GM23338 (cell line): ENCODE measurements around the gene EIF4A3.

Experiments used
- CREB1 ChIP-seq: fragments of 250-450 bp; sonication (Bioruptor Pico); IDR thresholded peaks from 2 replicates; pipeline ENCODE4 v1.5.0; 2020; ENCODE audit warnings: low read depth, mild to moderate bottlenecking, moderate library complexity
- ETS1 ChIP-seq: IDR thresholded peaks from 2 replicates; pipeline ENCODE4 v1.6.1; 2016; ENCODE audit warnings: antibody characterized with exemption
- EZH2 ChIP-seq: fragments of 200-600 bp; sonication (generic); IDR thresholded peaks from one replicate; pipeline ENCODE4 v1.8.0; 2017; ENCODE audit warnings: antibody characterized with exemption, mild to moderate bottlenecking, low read depth; ENCODE audit not compliant: unreplicated experiment
- EZH2phosphoT487 ChIP-seq: fragments of 200-600 bp; sonication (generic); IDR thresholded peaks from one replicate; pipeline ENCODE4 v1.8.1; 2018; ENCODE audit warnings: antibody characterized with exemption; ENCODE audit not compliant: unreplicated experiment
- JUNB ChIP-seq: IDR thresholded peaks from one replicate; pipeline ENCODE4 v1.6.1; 2016; ENCODE audit warnings: antibody characterized with exemption; ENCODE audit not compliant: unreplicated experiment
- NANOG ChIP-seq: IDR thresholded peaks from 2 replicates; pipeline ENCODE4 v1.6.1; 2016; ENCODE audit warnings: antibody characterized with exemption, borderline replicate concordance
- POLR2AphosphoS5 ChIP-seq: IDR thresholded peaks from 2 replicates; pipeline ENCODE4 v1.6.1; 2016; ENCODE audit warnings: antibody characterized with exemption, low read depth
- STAT1 ChIP-seq: IDR thresholded peaks from one replicate; pipeline ENCODE4 v1.6.1; 2016; ENCODE audit warnings: antibody characterized with exemption; ENCODE audit not compliant: unreplicated experiment
- ZNF114 ChIP-seq: fragments of 250-450 bp; sonication (Bioruptor Pico); IDR thresholded peaks from 2 replicates; pipeline ENCODE4 v1.5.0; 2020; ENCODE audit warnings: mild to moderate bottlenecking, moderate library complexity
- ZNF331 ChIP-seq: fragments of 250-450 bp; sonication (Bioruptor Pico); IDR thresholded peaks from 2 replicates; pipeline ENCODE4 v1.5.0; 2020; ENCODE audit warnings: low read depth, mild to moderate bottlenecking, moderate library complexity
- TF ChIP-seq, protein P1 (sequence below), 2 experiments: fragments of 200-600 bp in 1 of 2; sonication (generic) in 1 of 2; conservative IDR thresholded peaks; 2 replicates each; pipeline versions ENCODE4 v1.5.1 to v1.6.1; 2016 to 2017; ENCODE audit warnings: antibody characterized with exemption in 2 of 2, low read depth in 2 of 2, mild to moderate bottlenecking in 2 of 2, moderate library complexity in 1 of 2
- TF ChIP-seq, protein P2 (sequence below): IDR thresholded peaks from one replicate; pipeline ENCODE4 v1.6.1; 2018; ENCODE audit warnings: antibody characterized with exemption; ENCODE audit not compliant: unreplicated experiment
- TF ChIP-seq, protein P3 (sequence below): fragments of 250-450 bp; sonication (Bioruptor Pico); IDR thresholded peaks from 2 replicates; pipeline ENCODE4 v1.5.0; 2020; ENCODE audit warnings: mild to moderate bottlenecking, moderate library complexity

GRCh38 chr17:80099291-80100034 lies 47.5 kb downstream of the EIF4A3 start:
- TF ChIP-seq, protein P1, sequence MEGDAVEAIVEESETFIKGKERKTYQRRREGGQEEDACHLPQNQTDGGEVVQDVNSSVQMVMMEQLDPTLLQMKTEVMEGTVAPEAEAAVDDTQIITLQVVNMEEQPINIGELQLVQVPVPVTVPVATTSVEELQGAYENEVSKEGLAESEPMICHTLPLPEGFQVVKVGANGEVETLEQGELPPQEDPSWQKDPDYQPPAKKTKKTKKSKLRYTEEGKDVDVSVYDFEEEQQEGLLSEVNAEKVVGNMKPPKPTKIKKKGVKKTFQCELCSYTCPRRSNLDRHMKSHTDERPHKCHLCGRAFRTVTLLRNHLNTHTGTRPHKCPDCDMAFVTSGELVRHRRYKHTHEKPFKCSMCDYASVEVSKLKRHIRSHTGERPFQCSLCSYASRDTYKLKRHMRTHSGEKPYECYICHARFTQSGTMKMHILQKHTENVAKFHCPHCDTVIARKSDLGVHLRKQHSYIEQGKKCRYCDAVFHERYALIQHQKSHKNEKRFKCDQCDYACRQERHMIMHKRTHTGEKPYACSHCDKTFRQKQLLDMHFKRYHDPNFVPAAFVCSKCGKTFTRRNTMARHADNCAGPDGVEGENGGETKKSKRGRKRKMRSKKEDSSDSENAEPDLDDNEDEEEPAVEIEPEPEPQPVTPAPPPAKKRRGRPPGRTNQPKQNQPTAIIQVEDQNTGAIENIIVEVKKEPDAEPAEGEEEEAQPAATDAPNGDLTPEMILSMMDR (conservative IDR thresholded peaks at IDR 0.05; ENCODE audit: low read depth in 2 of 2) = no peak
- TF ChIP-seq EZH2 = no peak
- TF ChIP-seq, protein P2, sequence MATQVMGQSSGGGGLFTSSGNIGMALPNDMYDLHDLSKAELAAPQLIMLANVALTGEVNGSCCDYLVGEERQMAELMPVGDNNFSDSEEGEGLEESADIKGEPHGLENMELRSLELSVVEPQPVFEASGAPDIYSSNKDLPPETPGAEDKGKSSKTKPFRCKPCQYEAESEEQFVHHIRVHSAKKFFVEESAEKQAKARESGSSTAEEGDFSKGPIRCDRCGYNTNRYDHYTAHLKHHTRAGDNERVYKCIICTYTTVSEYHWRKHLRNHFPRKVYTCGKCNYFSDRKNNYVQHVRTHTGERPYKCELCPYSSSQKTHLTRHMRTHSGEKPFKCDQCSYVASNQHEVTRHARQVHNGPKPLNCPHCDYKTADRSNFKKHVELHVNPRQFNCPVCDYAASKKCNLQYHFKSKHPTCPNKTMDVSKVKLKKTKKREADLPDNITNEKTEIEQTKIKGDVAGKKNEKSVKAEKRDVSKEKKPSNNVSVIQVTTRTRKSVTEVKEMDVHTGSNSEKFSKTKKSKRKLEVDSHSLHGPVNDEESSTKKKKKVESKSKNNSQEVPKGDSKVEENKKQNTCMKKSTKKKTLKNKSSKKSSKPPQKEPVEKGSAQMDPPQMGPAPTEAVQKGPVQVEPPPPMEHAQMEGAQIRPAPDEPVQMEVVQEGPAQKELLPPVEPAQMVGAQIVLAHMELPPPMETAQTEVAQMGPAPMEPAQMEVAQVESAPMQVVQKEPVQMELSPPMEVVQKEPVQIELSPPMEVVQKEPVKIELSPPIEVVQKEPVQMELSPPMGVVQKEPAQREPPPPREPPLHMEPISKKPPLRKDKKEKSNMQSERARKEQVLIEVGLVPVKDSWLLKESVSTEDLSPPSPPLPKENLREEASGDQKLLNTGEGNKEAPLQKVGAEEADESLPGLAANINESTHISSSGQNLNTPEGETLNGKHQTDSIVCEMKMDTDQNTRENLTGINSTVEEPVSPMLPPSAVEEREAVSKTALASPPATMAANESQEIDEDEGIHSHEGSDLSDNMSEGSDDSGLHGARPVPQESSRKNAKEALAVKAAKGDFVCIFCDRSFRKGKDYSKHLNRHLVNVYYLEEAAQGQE = no peak
- no peak for TF ChIP-seq POLR2AphosphoS5
- TF ChIP-seq CREB1 = no peak
- no peak for TF ChIP-seq EZH2phosphoT487
- TF ChIP-seq ZNF114 (CRISPR knock-in tag) = no peak
- TF ChIP-seq JUNB = no peak
- TF ChIP-seq ETS1 = no peak
- no peak for TF ChIP-seq STAT1
- TF ChIP-seq NANOG = no peak
- TF ChIP-seq ZNF331 (CRISPR knock-in tag) = no peak
- TF ChIP-seq, protein P3, sequence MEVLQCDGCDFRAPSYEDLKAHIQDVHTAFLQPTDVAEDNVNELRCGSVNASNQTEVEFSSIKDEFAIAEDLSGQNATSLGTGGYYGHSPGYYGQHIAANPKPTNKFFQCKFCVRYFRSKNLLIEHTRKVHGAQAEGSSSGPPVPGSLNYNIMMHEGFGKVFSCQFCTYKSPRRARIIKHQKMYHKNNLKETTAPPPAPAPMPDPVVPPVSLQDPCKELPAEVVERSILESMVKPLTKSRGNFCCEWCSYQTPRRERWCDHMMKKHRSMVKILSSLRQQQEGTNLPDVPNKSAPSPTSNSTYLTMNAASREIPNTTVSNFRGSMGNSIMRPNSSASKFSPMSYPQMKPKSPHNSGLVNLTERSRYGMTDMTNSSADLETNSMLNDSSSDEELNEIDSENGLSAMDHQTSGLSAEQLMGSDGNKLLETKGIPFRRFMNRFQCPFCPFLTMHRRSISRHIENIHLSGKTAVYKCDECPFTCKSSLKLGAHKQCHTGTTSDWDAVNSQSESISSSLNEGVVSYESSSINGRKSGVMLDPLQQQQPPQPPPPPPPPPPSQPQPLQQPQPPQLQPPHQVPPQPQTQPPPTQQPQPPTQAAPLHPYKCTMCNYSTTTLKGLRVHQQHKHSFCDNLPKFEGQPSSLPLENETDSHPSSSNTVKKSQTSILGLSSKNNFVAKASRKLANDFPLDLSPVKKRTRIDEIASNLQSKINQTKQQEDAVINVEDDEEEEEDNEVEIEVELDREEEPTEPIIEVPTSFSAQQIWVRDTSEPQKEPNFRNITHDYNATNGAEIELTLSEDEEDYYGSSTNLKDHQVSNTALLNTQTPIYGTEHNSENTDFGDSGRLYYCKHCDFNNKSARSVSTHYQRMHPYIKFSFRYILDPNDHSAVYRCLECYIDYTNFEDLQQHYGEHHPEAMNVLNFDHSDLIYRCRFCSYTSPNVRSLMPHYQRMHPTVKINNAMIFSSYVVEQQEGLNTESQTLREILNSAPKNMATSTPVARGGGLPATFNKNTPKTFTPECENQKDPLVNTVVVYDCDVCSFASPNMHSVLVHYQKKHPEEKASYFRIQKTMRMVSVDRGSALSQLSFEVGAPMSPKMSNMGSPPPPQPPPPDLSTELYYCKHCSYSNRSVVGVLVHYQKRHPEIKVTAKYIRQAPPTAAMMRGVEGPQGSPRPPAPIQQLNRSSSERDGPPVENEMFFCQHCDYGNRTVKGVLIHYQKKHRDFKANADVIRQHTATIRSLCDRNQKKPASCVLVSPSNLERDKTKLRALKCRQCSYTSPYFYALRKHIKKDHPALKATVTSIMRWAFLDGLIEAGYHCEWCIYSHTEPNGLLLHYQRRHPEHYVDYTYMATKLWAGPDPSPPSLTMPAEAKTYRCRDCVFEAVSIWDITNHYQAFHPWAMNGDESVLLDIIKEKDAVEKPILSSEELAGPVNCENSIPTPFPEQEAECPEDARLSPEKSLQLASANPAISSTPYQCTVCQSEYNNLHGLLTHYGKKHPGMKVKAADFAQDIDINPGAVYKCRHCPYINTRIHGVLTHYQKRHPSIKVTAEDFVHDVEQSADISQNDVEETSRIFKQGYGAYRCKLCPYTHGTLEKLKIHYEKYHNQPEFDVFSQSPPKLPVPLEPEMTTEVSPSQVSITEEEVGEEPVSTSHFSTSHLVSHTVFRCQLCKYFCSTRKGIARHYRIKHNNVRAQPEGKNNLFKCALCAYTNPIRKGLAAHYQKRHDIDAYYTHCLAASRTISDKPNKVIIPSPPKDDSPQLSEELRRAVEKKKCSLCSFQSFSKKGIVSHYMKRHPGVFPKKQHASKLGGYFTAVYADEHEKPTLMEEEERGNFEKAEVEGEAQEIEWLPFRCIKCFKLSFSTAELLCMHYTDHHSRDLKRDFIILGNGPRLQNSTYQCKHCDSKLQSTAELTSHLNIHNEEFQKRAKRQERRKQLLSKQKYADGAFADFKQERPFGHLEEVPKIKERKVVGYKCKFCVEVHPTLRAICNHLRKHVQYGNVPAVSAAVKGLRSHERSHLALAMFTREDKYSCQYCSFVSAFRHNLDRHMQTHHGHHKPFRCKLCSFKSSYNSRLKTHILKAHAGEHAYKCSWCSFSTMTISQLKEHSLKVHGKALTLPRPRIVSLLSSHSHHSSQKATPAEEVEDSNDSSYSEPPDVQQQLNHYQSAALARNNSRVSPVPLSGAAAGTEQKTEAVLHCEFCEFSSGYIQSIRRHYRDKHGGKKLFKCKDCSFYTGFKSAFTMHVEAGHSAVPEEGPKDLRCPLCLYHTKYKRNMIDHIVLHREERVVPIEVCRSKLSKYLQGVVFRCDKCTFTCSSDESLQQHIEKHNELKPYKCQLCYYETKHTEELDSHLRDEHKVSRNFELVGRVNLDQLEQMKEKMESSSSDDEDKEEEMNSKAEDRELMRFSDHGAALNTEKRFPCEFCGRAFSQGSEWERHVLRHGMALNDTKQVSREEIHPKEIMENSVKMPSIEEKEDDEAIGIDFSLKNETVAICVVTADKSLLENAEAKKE = no peak
